T-helper 17 cell (primary cell): ENCODE results near the gene PLEK. TPM values are rescaled to one million over a fixed set of nuclear protein-coding genes. Genes with fewer than 3 reads are reported as not detected.
A peak's percentile ranks its signal among the peaks of the same experiment; 100 is the strongest.
"Not testable (repeated sequence)": the region's sequence is repeated elsewhere in the genome, so short reads cannot be mapped to it uniquely, and the experiment has no call there.

Experiments
- ATAC-seq: fragments of 150-1000 bp; cut with Tn5 transposase; 2 replicates; pipeline ENCODE4 v1.10.0; 2021; ENCODE audit warnings: mild to moderate bottlenecking, moderate library complexity
- DNase-seq, 3 donors: peaks; one replicate each; pipeline versions ENCODE4 v3.0.0 to v3.0.0-alpha.2; 2020 to 2021
- H3K9me3 ChIP-seq: one replicate; pipeline ENCODE4 v1.7.0; 2013; ENCODE audit warnings: low read length, mild to moderate bottlenecking; ENCODE audit not compliant: control insufficient read depth, poor library complexity, severe bottlenecking
- H3K27ac Mint-ChIP-seq: one replicate; pipeline ENCODE4 v1.8.0; 2022; ENCODE audit warnings: mild to moderate bottlenecking, moderate library complexity, mixed read lengths
- H3K27me3 Mint-ChIP-seq: one replicate; pipeline ENCODE4 v1.8.0; 2022; ENCODE audit warnings: mixed read lengths
- H3K36me3 Mint-ChIP-seq: one replicate; pipeline ENCODE4 v1.8.0; 2022; ENCODE audit warnings: low read depth, mixed read lengths
- H3K4me1 Mint-ChIP-seq: one replicate; pipeline ENCODE4 v1.8.0; 2022; ENCODE audit warnings: mild to moderate bottlenecking, mixed read lengths
- H3K4me3 Mint-ChIP-seq: one replicate; pipeline ENCODE4 v1.8.0; 2022; ENCODE audit warnings: mild to moderate bottlenecking, moderate library complexity, mixed read lengths
- total RNA-seq, 4 donors: library from RNA in 2 of 4; stranded (reverse) in 2 of 4; gene quantifications; one replicate each; pipeline ENCODE4 v1.2.3 and lab custom pipeline; 2022 to 2026

The PLEK gene
- total RNA-seq, 2 donors from 2014 or later: 18.0 to 34.8 TPM

DNA sequence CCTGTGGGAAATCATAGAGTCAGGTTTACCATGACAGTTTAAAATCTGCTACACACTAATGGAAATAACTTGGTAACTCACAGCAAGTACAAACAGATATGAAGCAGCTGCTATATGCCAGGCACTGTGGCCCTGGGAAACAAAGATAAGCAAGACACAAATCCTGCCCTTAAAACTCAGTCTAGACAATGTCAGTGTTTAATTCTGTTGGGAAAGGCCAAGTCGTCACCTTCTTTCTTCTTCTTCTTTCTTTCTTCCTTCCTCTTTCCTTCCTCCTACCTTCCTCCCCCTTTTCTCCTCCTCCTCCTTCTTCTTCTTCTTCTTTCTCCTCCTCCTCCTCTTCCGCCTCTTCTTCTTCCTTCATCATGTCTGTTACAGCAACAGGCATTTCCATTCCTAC is 26.8 kb downstream of the PLEK start:
- Mint-ChIP-seq H3K36me3 (peaks cover 2% of the 10 kb centered on the region), H3K27ac (no peak overlapping the region), H3K4me1 (peaks cover 22% of the 10 kb centered on the region), H3K4me3 (no peak overlapping the region), H3K27me3 (no peaks in the 10 kb centered on the region)
- no peaks in the 10 kb centered on the region for H3K9me3 ChIP-seq
- no peak for DNase-seq
- ATAC-seq: no peak

- DNase-seq: no peak
- no peak for ATAC-seq
- Mint-ChIP-seq H3K27me3 (no peaks in the 10 kb centered on the region), H3K27ac (no peak overlapping the region), H3K36me3 (peaks cover 4% of the 10 kb centered on the region), H3K4me1 (peaks cover 2% of the 10 kb centered on the region), H3K4me3 (no peak overlapping the region)
- H3K9me3 ChIP-seq: no peaks in the 10 kb centered on the region
Measured at GRCh38 chr2:68396093-68396492, 31.0 kb downstream of the PLEK start.

DNA sequence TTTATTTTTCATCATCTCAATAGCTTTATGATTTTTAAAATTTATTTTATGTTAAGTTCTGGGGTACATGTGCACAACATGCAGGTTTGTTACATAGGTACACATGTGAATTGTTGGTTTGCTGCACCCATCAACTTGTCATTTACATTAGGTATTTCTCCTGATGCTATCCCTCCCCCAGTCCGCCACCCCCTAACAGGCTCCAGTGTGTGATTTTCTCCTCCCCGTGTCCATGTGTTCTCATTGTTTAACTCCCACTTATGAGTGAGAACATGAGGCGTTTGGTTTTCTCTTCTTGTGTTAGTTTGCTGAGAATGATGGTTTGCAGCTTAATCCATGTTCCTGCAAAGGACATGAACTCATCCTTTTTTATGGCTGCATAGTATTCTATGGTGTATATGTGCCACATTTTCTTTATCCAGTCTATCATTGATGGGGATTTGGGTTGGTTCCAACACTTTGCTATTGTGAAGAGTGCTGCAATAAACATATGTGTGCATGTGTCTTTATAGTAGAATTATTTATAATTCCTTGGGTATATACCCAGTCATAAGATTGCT is 32.7 kb downstream of the PLEK start:
- not testable (repeated sequence) for H3K27ac Mint-ChIP-seq, H3K9me3 ChIP-seq, H3K4me1 Mint-ChIP-seq, H3K27me3 Mint-ChIP-seq, H3K36me3 Mint-ChIP-seq, DNase-seq, ATAC-seq, H3K4me3 Mint-ChIP-seq

DNA sequence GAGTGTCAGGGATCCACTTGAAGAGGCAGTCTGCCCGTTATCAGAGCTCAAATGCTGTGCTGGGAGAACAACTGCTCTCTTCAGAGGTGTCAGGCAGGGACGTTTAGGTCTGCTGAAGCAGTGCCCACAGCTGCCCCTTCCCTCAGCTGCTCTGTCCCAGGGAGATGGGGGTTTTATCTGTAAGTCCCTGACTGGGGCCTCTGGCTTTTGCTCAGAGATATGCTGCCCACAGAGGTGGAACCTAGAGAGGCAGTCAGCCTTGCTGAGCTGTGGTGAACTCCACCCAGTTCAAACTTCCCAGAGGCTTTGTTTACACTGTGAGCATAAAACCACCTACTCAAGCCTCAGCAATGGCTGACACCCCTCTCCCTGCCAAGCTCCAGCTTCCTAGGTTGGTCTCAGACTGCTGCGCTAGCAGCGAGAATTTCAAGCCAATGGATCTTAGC is 38.1 kb downstream of the PLEK start:
- H3K9me3 ChIP-seq: no peaks in the 10 kb centered on the region

GRCh38 chr2:68404164-68404563 is 39.1 kb downstream of the PLEK start:
- H3K4me3 Mint-ChIP-seq: peak overlapping the region; percentile 31
- peak overlapping the region; percentile 27 for H3K27ac Mint-ChIP-seq
- peaks cover 4% of the 10 kb centered on the region for H3K36me3 Mint-ChIP-seq
- no peak for ATAC-seq
- no peaks in the 10 kb centered on the region for H3K9me3 ChIP-seq
- DNase-seq: no peak
- H3K4me1 Mint-ChIP-seq: peaks cover 3% of the 10 kb centered on the region
- H3K27me3 Mint-ChIP-seq: no peaks in the 10 kb centered on the region

More for the DNA sequence above, 38.1 kb downstream of the PLEK start:
- ATAC-seq (peak; percentile 67), DNase-seq (no peak)
- H3K27ac Mint-ChIP-seq: peak overlapping the region; percentile 27
- no peaks in the 10 kb centered on the region for H3K27me3 Mint-ChIP-seq
- H3K36me3 Mint-ChIP-seq: peaks cover 4% of the 10 kb centered on the region
- peaks cover 3% of the 10 kb centered on the region for H3K4me1 Mint-ChIP-seq
- H3K4me3 Mint-ChIP-seq: peak overlapping the region; percentile 28

GRCh38 chr2:68404893-68405799 is 40.1 kb downstream of the PLEK start:
- H3K9me3 ChIP-seq: no peaks in the 10 kb centered on the region
- Mint-ChIP-seq H3K4me1 (peaks cover 3% of the 10 kb centered on the region), H3K4me3 (no peak overlapping the region), H3K36me3 (peaks cover 2% of the 10 kb centered on the region), H3K27me3 (no peaks in the 10 kb centered on the region), H3K27ac (no peak overlapping the region)
- DNase-seq: no peak
- peak; percentile 82 for ATAC-seq

DNA sequence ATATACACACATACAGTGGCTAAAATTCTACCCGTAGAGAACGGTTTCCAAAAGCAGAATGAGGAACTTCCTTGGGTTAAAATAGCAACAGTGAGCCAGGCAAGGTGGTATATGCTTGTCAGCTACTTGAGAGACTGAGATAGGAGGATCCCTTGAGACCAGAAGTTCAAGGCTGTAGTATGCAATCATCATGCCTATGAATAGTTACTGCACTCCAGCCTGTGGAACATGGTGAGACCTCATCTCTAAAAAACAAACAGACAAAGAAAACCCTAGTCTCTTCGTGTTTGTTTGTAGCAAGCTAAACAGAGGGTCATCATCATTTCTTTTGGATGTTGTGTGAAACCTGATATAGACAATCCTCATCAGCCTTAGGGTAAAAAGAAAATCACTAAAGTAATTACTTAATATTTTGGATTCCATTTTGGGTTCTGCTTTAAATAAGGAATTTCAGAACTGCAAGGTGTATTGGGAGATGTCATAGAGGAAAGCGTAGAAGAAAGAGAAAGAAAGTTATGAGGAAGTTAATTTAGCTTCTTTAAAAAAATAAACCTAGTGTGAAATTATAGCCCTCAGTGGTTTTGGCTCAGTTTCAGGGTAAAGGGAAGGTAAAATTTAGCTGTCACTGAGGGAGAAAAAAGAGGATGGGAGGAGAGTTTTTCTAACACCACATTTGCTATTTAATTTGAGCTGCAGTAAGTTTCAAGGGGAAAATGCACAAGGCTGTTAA is 46.5 kb downstream of the PLEK start:
- Mint-ChIP-seq H3K4me1 (peaks cover 9% of the 10 kb centered on the region), H3K36me3 (peaks cover 2% of the 10 kb centered on the region), H3K4me3 (peak overlapping the region; percentile 42), H3K27ac (peak overlapping the region; percentile 69), H3K27me3 (no peaks in the 10 kb centered on the region)
- DNase-seq: no peak
- H3K9me3 ChIP-seq: no peaks in the 10 kb centered on the region
- peak; percentile 50 for ATAC-seq

DNA sequence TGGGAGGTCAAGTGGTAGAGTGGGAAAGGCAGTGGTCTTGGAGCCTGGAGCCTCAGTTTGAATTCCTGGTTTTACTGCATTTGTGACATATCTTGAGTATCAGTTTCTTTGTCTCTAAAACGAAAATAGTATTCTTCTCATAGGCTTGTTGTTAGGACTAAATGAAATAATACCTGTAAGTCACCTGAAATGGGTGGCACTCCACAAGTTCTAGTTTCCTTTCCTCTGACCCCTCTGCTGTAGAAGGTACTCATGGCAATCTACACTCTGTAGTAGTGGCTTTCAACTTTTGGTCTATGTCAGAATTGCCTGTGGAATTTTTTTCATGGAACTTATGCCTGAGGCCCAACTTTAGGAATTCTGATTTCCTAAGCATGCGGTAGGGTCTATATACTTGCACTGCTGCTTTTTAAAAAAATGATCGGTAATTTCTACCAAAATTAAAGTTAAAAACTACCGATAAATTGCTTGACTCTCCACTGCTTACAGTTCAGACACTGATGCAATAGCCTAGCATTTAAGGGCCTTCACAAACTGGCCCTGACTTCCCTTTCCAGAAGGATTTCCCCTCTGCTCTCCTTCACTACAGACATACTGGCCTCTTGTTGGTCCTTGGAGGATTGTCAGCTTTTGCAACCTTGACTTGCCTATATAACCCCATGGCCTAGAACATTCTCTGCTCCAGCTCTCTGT is 47.2 kb downstream of the PLEK start:
- no peaks in the 10 kb centered on the region for H3K9me3 ChIP-seq
- no peak overlapping the region for H3K4me3 Mint-ChIP-seq
- peaks cover 4% of the 10 kb centered on the region for H3K36me3 Mint-ChIP-seq
- H3K27ac Mint-ChIP-seq: peak overlapping the region; percentile 69
- ATAC-seq (no peak), DNase-seq (no peak)
- no peaks in the 10 kb centered on the region for H3K27me3 Mint-ChIP-seq
- peaks cover 11% of the 10 kb centered on the region for H3K4me1 Mint-ChIP-seq

GRCh38 chr2:68413466-68413865 is 48.4 kb downstream of the PLEK start:
- ATAC-seq: no peak
- peaks cover 18% of the 10 kb centered on the region for H3K4me1 Mint-ChIP-seq

DNA sequence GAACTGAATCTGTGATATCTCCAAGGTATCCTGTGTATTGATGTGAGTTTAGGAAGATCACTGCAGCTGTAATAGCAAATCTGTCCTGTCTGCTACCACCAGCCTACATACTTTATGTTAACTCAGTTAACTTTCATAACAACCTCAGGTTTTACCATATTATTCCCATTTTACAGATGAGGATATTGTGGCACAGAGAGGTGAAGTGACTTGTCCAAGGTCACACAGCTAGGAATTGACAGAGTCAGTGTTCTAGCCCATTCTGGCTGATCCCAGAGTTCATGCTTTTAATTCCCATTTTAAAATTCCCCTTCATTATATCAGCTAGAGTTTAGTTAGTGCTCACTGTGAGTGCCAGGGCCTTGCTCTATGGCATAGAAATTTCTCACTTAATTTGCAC is 49.4 kb downstream of the PLEK start:
- ATAC-seq (no peak), DNase-seq (no peak)
- Mint-ChIP-seq H3K27ac (no peak overlapping the region), H3K4me1 (peaks cover 18% of the 10 kb centered on the region), H3K4me3 (no peak overlapping the region), H3K27me3 (no peaks in the 10 kb centered on the region), H3K36me3 (peaks cover 4% of the 10 kb centered on the region)
- H3K9me3 ChIP-seq: no peaks in the 10 kb centered on the region

More at GRCh38 chr2:68413466-68413865, 48.4 kb downstream of the PLEK start:
- peak overlapping the region; percentile 2 for H3K27ac Mint-ChIP-seq
- H3K27me3 Mint-ChIP-seq: no peaks in the 10 kb centered on the region
- no peaks in the 10 kb centered on the region for H3K9me3 ChIP-seq
- no peak for DNase-seq
- H3K4me3 Mint-ChIP-seq: no peak overlapping the region
- H3K36me3 Mint-ChIP-seq: peaks cover 4% of the 10 kb centered on the region

- peaks cover 18% of the 10 kb centered on the region for H3K4me1 Mint-ChIP-seq
Measured at GRCh38 chr2:68414876-68415275, 49.8 kb downstream of the PLEK start.

DNA sequence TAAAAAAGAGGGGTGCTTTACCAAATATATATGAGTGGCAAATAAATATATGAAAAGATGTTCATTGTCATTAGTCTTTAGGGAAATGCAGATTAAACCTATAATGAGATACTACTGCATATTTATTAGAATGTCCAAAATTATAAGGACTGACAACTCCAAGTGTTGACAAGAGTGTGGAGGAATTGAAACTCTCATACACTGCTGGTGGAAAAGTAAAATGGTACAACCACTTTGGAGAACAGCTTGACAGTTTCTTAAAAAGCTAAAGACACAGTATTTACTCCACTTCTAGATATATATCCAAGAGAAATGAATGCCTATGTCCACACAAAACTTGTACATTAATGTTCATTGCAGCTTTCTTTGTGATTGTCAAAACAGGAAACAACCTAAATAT is 50.4 kb downstream of the PLEK start:
- H3K27me3 Mint-ChIP-seq: no peaks in the 10 kb centered on the region
- H3K9me3 ChIP-seq: no peaks in the 10 kb centered on the region
- peaks cover 4% of the 10 kb centered on the region for H3K36me3 Mint-ChIP-seq
- no peak for ATAC-seq
- peak overlapping the region; percentile 69 for H3K27ac Mint-ChIP-seq
- no peak for DNase-seq
- no peak overlapping the region for H3K4me3 Mint-ChIP-seq
- H3K4me1 Mint-ChIP-seq: peaks cover 18% of the 10 kb centered on the region

More at GRCh38 chr2:68414876-68415275, 49.8 kb downstream of the PLEK start:
- Mint-ChIP-seq H3K27me3 (no peaks in the 10 kb centered on the region), H3K36me3 (peaks cover 4% of the 10 kb centered on the region), H3K4me3 (no peak overlapping the region), H3K27ac (no peak overlapping the region)
- DNase-seq (no peak), ATAC-seq (no peak)
- no peaks in the 10 kb centered on the region for H3K9me3 ChIP-seq
